GM18867 (cell line): ENCODE data around the gene COL27A1.

ENCODE experiments used
- ATAC-seq: cut with Tn5 transposase; IDR thresholded peaks from one replicate; pipeline ENCODE4 v1.9.1; 2021; ENCODE audit warnings: mild to moderate bottlenecking, moderate library complexity; ENCODE audit not compliant: unreplicated experiment

COL27A1 gene

GRCh38 chr9:114141553-114142402, 13.6 kb upstream of the COL27A1 start:
- ATAC-seq: no peak

GRCh38 chr9:114143234-114143633, 12.1 kb upstream of the COL27A1 start:
- ATAC-seq: no peak

- no peak for ATAC-seq
These were observed 8.6 kb upstream of the COL27A1 start for GRCh38 chr9:114146735-114147134.

GRCh38 chr9:114149181-114149580, 6.2 kb upstream of the COL27A1 start:
- no peak for ATAC-seq

- ATAC-seq: no peak
These were observed 5.5 kb upstream of the COL27A1 start for GRCh38 chr9:114149765-114150340.

- ATAC-seq: no peak
These were observed 4.7 kb upstream of the COL27A1 start for GRCh38 chr9:114150608-114151007.

- no peak for ATAC-seq
These were observed 3.8 kb upstream of the COL27A1 start for GRCh38 chr9:114151426-114151956.

GRCh38 chr9:114153761-114154599, 1.4 kb upstream of the COL27A1 start:
- ATAC-seq: no peak

GRCh38 chr9:114154600-114155102, 686 bp upstream of the COL27A1 start:
- ATAC-seq: no peak

- ATAC-seq: no peak
These were observed 789 bp downstream of the COL27A1 start for GRCh38 chr9:114155995-114156656.

- no peak for ATAC-seq
These were observed 1.5 kb downstream of the COL27A1 start for GRCh38 chr9:114156657-114157421.

GRCh38 chr9:114157516-114158176, 2.3 kb downstream of the COL27A1 start:
- ATAC-seq: no peak

- ATAC-seq: no peak
These were observed 3.3 kb downstream of the COL27A1 start for GRCh38 chr9:114158482-114159130.

- ATAC-seq: no peak
These were observed 4.4 kb downstream of the COL27A1 start for GRCh38 chr9:114159691-114160090.

GRCh38 chr9:114161513-114161912, 6.2 kb downstream of the COL27A1 start:
- no peak for ATAC-seq

- no peak for ATAC-seq
These were observed 8.2 kb downstream of the COL27A1 start for GRCh38 chr9:114163517-114163951.

- no peak for ATAC-seq
These were observed 9.0 kb downstream of the COL27A1 start for GRCh38 chr9:114164191-114164794.

- ATAC-seq: no peak
These were observed 10.2 kb downstream of the COL27A1 start for GRCh38 chr9:114165407-114166102.
